Femur (tissue), 1 donor: ENCODE measurements around the gene ZNF423.

ENCODE experiments used
- DNase-seq: peaks from one replicate; pipeline ENCODE4 v3.0.0-alpha.2; 2017

ZNF423 gene

GRCh38 chr16:49637511-49637910 is 218.4 kb downstream of the ZNF423 start:
- DNase-seq = no peak

GRCh38 chr16:49636608-49637007 is 219.3 kb downstream of the ZNF423 start:
- no peak for DNase-seq

GRCh38 chr16:49635591-49636581 is 220.0 kb downstream of the ZNF423 start:
- no peak for DNase-seq

- DNase-seq = no peak
Measured at GRCh38 chr16:49635009-49635350, 220.9 kb downstream of the ZNF423 start.

- DNase-seq = no peak
Measured at GRCh38 chr16:49634235-49635008, 221.5 kb downstream of the ZNF423 start.

- no peak for DNase-seq
Measured at GRCh38 chr16:49632795-49633184, 223.1 kb downstream of the ZNF423 start.

- no peak for DNase-seq
Measured at GRCh38 chr16:49632086-49632794, 223.7 kb downstream of the ZNF423 start.

GRCh38 chr16:49631187-49632041 is 224.5 kb downstream of the ZNF423 start:
- DNase-seq = peak; percentile 84

GRCh38 chr16:49630783-49631182 is 225.1 kb downstream of the ZNF423 start:
- no peak for DNase-seq

- DNase-seq = no peak
Measured at GRCh38 chr16:49629851-49630250, 226.1 kb downstream of the ZNF423 start.

GRCh38 chr16:49628148-49628547 is 227.8 kb downstream of the ZNF423 start:
- no peak for DNase-seq

- DNase-seq = no peak
Measured at GRCh38 chr16:49625311-49626065, 230.4 kb downstream of the ZNF423 start.

GRCh38 chr16:49623501-49624266 is 232.2 kb downstream of the ZNF423 start:
- peak; percentile 2 for DNase-seq

GRCh38 chr16:49622421-49623402 is 233.2 kb downstream of the ZNF423 start:
- peak; percentile 14 for DNase-seq

- peak; percentile 10 for DNase-seq
Measured at GRCh38 chr16:49622084-49622390, 233.9 kb downstream of the ZNF423 start.

GRCh38 chr16:49621241-49622083 is 234.4 kb downstream of the ZNF423 start:
- DNase-seq = peak; percentile 24

- DNase-seq = peak; percentile 23
Measured at GRCh38 chr16:49620869-49621240, 235.1 kb downstream of the ZNF423 start.

- DNase-seq = peak; percentile 75
Measured at GRCh38 chr16:49620158-49620868, 235.6 kb downstream of the ZNF423 start.
